Measurements from ENCODE around the gene ZIC3.

The ZIC3 gene

DNA sequence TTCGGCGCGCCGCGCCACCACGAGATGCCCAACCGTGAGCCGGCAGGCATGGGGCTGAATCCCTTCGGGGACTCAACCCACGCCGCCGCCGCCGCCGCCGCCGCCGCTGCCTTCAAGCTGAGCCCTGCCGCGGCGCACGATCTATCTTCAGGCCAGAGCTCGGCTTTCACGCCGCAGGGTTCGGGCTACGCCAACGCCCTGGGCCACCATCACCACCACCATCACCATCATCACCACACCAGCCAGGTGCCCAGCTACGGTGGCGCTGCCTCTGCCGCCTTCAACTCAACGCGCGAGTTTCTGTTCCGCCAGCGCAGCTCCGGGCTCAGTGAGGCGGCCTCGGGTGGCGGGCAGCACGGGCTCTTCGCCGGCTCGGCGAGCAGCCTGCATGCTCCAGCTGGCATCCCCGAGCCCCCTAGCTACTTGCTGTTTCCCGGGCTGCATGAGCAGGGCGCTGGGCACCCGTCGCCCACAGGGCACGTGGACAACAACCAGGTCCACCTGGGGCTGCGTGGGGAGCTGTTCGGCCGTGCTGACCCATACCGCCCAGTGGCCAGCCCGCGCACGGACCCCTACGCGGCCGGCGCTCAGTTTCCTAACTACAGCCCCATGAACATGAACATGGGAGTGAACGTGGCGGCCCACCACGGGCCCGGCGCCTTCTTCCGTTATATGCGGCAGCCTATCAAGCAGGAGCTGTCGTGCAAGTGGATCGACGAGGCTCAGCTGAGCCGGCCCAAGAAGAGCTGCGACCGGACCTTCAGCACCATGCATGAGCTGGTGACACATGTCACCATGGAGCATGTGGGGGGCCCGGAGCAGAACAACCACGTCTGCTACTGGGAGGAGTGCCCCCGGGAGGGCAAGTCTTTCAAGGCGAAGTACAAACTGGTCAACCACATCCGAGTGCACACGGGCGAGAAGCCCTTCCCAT lies 1.1 kb downstream of the ZIC3 start:
- DNase-seq (ENCODE audit: low read depth): no peak
- peak overlapping the region; percentile 66 for H3K4me3 ChIP-seq (ENCODE audit: low read depth, low read length)
- TF ChIP-seq, protein P1, sequence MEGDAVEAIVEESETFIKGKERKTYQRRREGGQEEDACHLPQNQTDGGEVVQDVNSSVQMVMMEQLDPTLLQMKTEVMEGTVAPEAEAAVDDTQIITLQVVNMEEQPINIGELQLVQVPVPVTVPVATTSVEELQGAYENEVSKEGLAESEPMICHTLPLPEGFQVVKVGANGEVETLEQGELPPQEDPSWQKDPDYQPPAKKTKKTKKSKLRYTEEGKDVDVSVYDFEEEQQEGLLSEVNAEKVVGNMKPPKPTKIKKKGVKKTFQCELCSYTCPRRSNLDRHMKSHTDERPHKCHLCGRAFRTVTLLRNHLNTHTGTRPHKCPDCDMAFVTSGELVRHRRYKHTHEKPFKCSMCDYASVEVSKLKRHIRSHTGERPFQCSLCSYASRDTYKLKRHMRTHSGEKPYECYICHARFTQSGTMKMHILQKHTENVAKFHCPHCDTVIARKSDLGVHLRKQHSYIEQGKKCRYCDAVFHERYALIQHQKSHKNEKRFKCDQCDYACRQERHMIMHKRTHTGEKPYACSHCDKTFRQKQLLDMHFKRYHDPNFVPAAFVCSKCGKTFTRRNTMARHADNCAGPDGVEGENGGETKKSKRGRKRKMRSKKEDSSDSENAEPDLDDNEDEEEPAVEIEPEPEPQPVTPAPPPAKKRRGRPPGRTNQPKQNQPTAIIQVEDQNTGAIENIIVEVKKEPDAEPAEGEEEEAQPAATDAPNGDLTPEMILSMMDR (IDR thresholded peaks at IDR 0.05; ENCODE audit: low read depth, low read length, missing control alignments): no peak
- in situ Hi-C loops (cut with HindIII; ENCODE audit: low sequenced_read_pairs): no loop called here

DNA sequence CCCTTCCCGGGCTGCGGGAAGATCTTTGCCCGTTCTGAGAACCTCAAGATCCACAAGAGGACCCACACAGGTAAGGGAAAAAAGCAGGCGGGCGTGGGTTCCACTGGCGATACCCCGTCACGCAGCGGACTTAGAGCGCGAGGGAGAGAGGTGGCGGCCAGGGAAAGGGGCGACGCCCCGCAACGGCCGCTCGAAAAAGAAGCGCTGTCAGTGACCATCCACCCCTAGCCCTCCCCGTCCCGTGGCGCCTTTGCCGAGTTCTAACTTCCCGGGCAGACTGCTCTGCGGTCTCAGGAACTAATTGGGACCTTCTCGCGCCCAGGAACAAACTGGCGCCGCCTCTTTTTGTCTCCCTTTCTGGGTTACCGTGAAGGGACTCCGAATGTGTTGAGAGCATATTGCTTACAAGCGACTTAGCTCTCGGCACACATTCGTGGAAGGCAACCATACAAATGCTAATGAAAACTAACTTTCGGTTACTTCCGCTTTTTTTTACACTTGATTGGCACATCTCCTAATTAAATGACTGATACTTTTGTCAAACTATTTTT lies 1.8 kb downstream of the ZIC3 start:
- in situ Hi-C loops (cut with HindIII; ENCODE audit: low sequenced_read_pairs): no loop called here
- peak overlapping the region; percentile 66 for H3K4me3 ChIP-seq (ENCODE audit: low read depth, low read length)
- DNase-seq (ENCODE audit: low read depth): no peak
- TF ChIP-seq, protein P1 (IDR thresholded peaks at IDR 0.05; ENCODE audit: low read depth, low read length, missing control alignments): no peak

DNA sequence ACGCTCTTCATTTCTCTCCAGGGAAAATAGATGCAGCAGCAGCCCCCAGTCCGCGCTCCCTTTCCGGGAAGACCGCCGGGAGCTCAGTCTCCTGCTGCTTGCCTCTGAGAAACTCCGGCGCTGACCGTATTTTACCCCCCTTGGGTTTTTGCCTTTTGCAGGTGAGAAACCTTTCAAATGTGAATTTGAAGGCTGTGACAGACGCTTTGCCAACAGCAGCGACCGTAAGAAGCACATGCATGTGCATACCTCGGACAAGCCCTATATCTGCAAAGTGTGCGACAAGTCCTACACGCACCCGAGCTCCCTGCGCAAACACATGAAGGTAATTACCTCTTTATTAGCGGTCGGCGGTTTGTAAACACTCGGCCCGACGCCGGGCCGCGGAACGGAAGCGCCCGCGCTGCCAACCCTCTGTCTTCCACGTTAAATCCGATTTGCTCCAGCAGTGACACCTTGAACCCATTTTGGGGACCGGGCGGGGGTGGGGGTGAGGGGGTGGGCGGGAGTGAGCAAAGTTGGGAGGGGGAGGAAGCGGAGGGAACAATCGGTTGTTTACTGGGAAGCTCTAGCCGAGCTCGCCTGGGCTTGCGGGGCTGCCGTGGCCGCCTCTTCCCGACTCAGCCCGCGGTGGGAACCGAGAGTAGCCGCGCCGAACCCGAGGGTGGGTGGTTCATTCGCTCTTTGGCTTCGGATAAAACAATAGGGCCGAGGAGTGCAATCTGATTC lies 3.0 kb downstream of the ZIC3 start:
- TF ChIP-seq, protein P1 (IDR thresholded peaks at IDR 0.05; ENCODE audit: low read depth, low read length, missing control alignments): no peak
- H3K4me3 ChIP-seq (ENCODE audit: low read depth, low read length): peak overlapping the region; percentile 66
- DNase-seq (ENCODE audit: low read depth): no peak
- in situ Hi-C loops (cut with HindIII; ENCODE audit: low sequenced_read_pairs): no loop called here

DNA sequence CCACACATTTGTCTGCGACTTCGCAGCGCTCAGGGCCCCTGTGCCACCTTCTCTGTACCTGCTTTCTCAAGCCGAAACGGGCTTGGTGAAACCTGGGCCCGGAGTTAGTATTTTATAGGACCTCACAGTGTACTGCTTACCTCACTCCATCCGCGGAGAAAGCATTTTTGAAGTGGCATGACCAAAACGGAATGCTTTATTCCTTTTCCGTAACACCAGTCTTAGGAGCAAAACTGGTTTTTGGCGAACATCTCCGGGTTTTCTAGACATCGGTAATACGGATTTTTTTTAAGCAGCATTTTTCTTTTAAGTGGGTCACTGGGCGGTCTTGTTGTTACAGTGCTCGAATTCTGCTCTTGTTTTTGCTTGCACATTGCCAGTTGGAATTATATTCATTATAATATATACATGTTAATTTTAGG lies 3.6 kb downstream of the ZIC3 start:
- peak overlapping the region; percentile 66 for H3K4me3 ChIP-seq (ENCODE audit: low read depth, low read length)
- DNase-seq (ENCODE audit: low read depth): no peak
- in situ Hi-C loops (cut with HindIII; ENCODE audit: low sequenced_read_pairs): no loop called here
- TF ChIP-seq, protein P1 (IDR thresholded peaks at IDR 0.05; ENCODE audit: low read depth, low read length, missing control alignments): no peak

DNA sequence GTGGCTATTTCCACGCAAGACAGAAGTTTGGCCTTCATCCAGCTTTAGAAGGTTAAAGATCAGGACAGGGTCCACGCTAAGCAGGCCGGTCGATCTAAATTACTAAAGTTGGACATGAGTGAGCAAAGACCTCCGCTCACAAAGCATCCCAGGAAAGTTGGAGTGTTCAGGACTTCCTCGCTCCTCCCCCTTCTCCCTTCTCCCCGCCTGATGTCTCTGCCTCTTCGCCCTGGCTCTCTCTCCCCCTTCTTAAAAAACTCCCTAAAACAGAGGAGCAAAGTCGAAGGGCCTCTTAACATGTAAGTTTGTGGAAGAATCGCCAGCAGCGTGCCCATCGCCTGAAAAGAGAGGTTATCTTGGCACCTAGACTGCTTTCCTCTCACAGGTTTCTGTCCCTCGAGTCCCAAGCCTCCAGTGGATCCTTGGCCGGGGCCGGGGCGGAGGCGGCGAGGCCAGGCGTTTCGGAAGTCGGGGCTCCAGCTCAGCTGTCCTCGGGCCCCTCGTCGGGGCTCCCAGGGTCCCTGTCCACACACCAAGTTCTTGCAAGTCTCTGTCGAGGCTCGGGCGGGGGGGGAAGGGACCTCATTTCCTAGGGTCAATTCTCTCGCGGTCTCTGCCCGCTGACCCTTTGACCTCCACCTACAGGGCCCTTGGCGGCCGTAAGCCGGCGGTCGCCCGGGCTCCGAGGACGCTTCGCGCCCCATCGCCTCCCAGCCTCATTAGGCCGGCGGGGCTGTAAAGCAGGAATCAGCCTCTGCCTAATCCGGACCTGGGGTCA lies 7.6 kb downstream of the ZIC3 start:
- TF ChIP-seq, protein P1 (IDR thresholded peaks at IDR 0.05; ENCODE audit: low read depth, low read length, missing control alignments): no peak
- in situ Hi-C loops (cut with HindIII; ENCODE audit: low sequenced_read_pairs): no loop called here
- H3K4me3 ChIP-seq (ENCODE audit: low read depth, low read length): peak overlapping the region; percentile 24
- no peak for DNase-seq (ENCODE audit: low read depth)
